ENCODE measurements around the gene KRT15.
"Not testable (repeated sequence)": the region's sequence is repeated elsewhere in the genome, so short reads cannot be mapped to it uniquely, and the experiment has no call there.

Gene KRT15

DNA sequence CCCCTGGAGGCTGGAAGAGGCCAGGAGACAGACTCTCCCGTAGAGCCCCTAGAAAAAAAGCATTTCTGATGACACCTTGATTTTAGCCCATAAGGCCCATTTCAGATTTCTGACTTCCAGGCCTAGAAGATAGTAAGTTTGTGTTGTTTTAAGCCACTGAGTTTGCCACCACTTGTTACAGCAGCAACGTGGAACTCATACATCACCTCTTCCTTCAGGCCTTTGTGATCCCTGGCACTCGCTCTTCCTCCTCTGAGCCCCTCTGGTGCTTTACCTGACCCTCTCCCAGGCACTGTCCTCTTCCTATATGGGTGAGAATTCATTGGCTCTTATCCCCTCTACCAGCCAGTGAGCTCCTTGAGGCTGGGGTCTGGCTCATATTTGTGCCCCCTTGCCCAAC is 28.1 kb upstream of the KRT15 start:
- CTCF ChIA-PET, result interaction anchor here (3.6 to 14.7 kb wide), 2 partner anchors 11 to 102 kb away, joined by 28 to 554 read pairs; no protein-coding TSS in a partner anchor
- TF ChIP-seq, protein P1, sequence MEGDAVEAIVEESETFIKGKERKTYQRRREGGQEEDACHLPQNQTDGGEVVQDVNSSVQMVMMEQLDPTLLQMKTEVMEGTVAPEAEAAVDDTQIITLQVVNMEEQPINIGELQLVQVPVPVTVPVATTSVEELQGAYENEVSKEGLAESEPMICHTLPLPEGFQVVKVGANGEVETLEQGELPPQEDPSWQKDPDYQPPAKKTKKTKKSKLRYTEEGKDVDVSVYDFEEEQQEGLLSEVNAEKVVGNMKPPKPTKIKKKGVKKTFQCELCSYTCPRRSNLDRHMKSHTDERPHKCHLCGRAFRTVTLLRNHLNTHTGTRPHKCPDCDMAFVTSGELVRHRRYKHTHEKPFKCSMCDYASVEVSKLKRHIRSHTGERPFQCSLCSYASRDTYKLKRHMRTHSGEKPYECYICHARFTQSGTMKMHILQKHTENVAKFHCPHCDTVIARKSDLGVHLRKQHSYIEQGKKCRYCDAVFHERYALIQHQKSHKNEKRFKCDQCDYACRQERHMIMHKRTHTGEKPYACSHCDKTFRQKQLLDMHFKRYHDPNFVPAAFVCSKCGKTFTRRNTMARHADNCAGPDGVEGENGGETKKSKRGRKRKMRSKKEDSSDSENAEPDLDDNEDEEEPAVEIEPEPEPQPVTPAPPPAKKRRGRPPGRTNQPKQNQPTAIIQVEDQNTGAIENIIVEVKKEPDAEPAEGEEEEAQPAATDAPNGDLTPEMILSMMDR (IDR thresholded peaks at IDR 0.05; ENCODE audit: insufficient read depth, low read length, missing control alignments), result no peak
- POLR2A ChIA-PET, result no interaction called here
- H3K4me3 ChIP-seq (ENCODE audit: low read depth, low read length), result no peak overlapping the region
- no peak for DNase-seq (ENCODE audit: low read depth, low spot score)

DNA sequence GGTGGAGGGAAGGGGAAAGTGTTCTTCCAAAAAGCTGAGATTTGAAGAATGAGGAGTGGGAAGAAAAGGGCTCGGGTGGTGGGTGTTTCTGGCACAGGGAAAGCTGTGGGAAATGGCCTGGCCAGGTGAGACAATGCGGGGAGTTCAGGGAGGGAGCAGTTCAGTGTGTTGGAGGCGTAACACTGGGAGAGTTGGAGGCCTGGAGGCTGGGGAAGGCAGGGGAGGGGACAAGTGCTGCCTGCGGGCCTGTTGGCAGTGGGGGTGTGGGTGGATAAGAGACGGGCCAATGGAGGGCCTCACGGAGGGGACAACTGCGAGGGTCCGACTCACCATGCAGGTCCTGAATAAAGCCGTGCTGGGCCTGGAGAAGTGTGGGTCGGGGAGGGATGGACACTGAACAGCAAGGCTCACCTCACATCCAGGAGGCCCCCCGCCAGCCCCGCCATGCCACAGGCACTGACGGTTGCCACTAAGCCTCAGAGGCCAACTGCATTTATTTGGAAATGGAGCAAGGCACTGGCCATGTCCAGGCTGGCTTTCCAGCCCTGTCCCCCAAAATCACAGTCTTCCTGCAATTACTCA is 27.2 kb upstream of the KRT15 start:
- POLR2A ChIA-PET, result no interaction called here
- no peak overlapping the region for H3K4me3 ChIP-seq (ENCODE audit: low read depth, low read length)
- TF ChIP-seq, protein P1 (IDR thresholded peaks at IDR 0.05; ENCODE audit: insufficient read depth, low read length, missing control alignments), result no peak
- CTCF ChIA-PET, result interaction anchor here (2.3 to 4.1 kb wide), 2 partner anchors 16 to 103 kb away, joined by 6 to 25 read pairs; no protein-coding TSS in a partner anchor
- no peak for DNase-seq (ENCODE audit: low read depth, low spot score)

GRCh38 chr17:41544935-41545334 is 26.2 kb upstream of the KRT15 start:
- TF ChIP-seq, protein P1 (IDR thresholded peaks at IDR 0.05; ENCODE audit: insufficient read depth, low read length, missing control alignments), result no peak
- ChIA-PET POLR2A (no interaction called here), CTCF (interaction anchor here (1.0 to 4.1 kb wide), 7 partner anchors 8 to 688 kb away, joined by 3 to 25 read pairs (median 3); no protein-coding TSS in a partner anchor)
- no peak overlapping the region for H3K4me3 ChIP-seq (ENCODE audit: low read depth, low read length)
- no peak for DNase-seq (ENCODE audit: low read depth, low spot score)

- H3K4me3 ChIP-seq (ENCODE audit: low read depth, low read length), result no peak overlapping the region
- ChIA-PET POLR2A (no interaction called here), CTCF (interaction anchor here (1.0 to 4.1 kb wide), 7 partner anchors 9 to 687 kb away, joined by 3 to 25 read pairs (median 3); no protein-coding TSS in a partner anchor)
- TF ChIP-seq, protein P1 (IDR thresholded peaks at IDR 0.05; ENCODE audit: insufficient read depth, low read length, missing control alignments), result no peak
- no peak for DNase-seq (ENCODE audit: low read depth, low spot score)
These were observed 25.8 kb upstream of the KRT15 start for GRCh38 chr17:41544491-41544892.

- CTCF ChIA-PET, result interaction anchor here (1.1 to 4.1 kb wide), 5 partner anchors 7 to 124 kb away, joined by 4 to 38 read pairs (median 17); partner anchors contain the start of gene KRT19
- POLR2A ChIA-PET, result not testable (repeated sequence)
These were observed 24.1 kb upstream of the KRT15 start for GRCh38 chr17:41542786-41543185.

GRCh38 chr17:41542357-41542756 is 23.7 kb upstream of the KRT15 start:
- DNase-seq (ENCODE audit: low read depth, low spot score), result no peak
- CTCF ChIA-PET, result interaction anchor here (0.7 to 4.1 kb wide), 5 partner anchors 7 to 124 kb away, joined by 3 to 38 read pairs (median 17); no protein-coding TSS in a partner anchor
- H3K4me3 ChIP-seq (ENCODE audit: low read depth, low read length), result no peak overlapping the region
- POLR2A ChIA-PET, result interaction anchor here (1.2 kb wide), 1 partner anchor 146 kb away, joined by 5 read pairs; the partner anchor contains the start of gene EIF1
- TF ChIP-seq, protein P1 (IDR thresholded peaks at IDR 0.05; ENCODE audit: insufficient read depth, low read length, missing control alignments), result no peak

More at GRCh38 chr17:41542786-41543185, 24.1 kb upstream of the KRT15 start:
- DNase-seq (ENCODE audit: low read depth, low spot score); H3K4me3 ChIP-seq (ENCODE audit: low read depth, low read length): not testable (repeated sequence)

Measured in AG04449 (cell line).